ENCODE data around the gene CRABP1.
A peak's percentile ranks its signal among the peaks of the same experiment; 100 is the strongest.

The CRABP1 gene

GRCh38 chr15:78304216-78305066 is 35.7 kb upstream of the CRABP1 start:
- TF ChIP-seq FOXP2 (optimal IDR thresholded peaks at IDR 0.05; ENCODE audit: borderline replicate concordance, extremely low read depth, extremely low read length, insufficient read depth) (no peak), POLR2AphosphoS5 (IDR thresholded peaks at IDR 0.05; ENCODE audit: low read depth, low read length) (no peak), TAF1 (IDR thresholded peaks at IDR 0.05; ENCODE audit: borderline replicate concordance, insufficient read depth, low read length) (no peak), REST (IDR thresholded peaks at IDR 0.05; ENCODE audit: insufficient read depth in 1 of 2, low read depth in 2 of 2, low read length in 2 of 2) (no peak), SIN3A (IDR thresholded peaks at IDR 0.05; ENCODE audit: borderline replicate concordance, insufficient read depth, low read length) (no peak)

GRCh38 chr15:78306176-78306774 is 33.9 kb upstream of the CRABP1 start:
- TF ChIP-seq REST (IDR thresholded peaks at IDR 0.05; ENCODE audit: insufficient read depth in 1 of 2, low read depth in 2 of 2, low read length in 2 of 2) (0 out of 4 replicates have a peak, but pooled peaks of 1 of the 2 experiments have one; percentile 11), TAF1 (IDR thresholded peaks at IDR 0.05; ENCODE audit: borderline replicate concordance, insufficient read depth, low read length) (no peak)

GRCh38 chr15:78307976-78308375 is 32.2 kb upstream of the CRABP1 start:
- TF ChIP-seq POLR2AphosphoS5 (IDR thresholded peaks at IDR 0.05; ENCODE audit: low read depth, low read length) = no peak
- TF ChIP-seq SIN3A (IDR thresholded peaks at IDR 0.05; ENCODE audit: borderline replicate concordance, insufficient read depth, low read length) = no peak
- TF ChIP-seq FOXP2 (optimal IDR thresholded peaks at IDR 0.05; ENCODE audit: borderline replicate concordance, extremely low read depth, extremely low read length, insufficient read depth) = no peak
- TF ChIP-seq TAF1 (IDR thresholded peaks at IDR 0.05; ENCODE audit: borderline replicate concordance, insufficient read depth, low read length) = no peak
- TF ChIP-seq REST (IDR thresholded peaks at IDR 0.05; ENCODE audit: insufficient read depth in 1 of 2, low read depth in 2 of 2, low read length in 2 of 2) = no peak

- 0 out of 4 replicates have a peak, but pooled peaks of 1 of the 2 experiments have one; percentile 24 for TF ChIP-seq REST (IDR thresholded peaks at IDR 0.05; ENCODE audit: insufficient read depth in 1 of 2, low read depth in 2 of 2, low read length in 2 of 2)
- TF ChIP-seq POLR2AphosphoS5 (IDR thresholded peaks at IDR 0.05; ENCODE audit: low read depth, low read length) = no peak
- no peak for TF ChIP-seq SIN3A (IDR thresholded peaks at IDR 0.05; ENCODE audit: borderline replicate concordance, insufficient read depth, low read length)
- no peak for TF ChIP-seq TAF1 (IDR thresholded peaks at IDR 0.05; ENCODE audit: borderline replicate concordance, insufficient read depth, low read length)
- no peak for TF ChIP-seq FOXP2 (optimal IDR thresholded peaks at IDR 0.05; ENCODE audit: borderline replicate concordance, extremely low read depth, extremely low read length, insufficient read depth)
These were observed 31.6 kb upstream of the CRABP1 start for GRCh38 chr15:78308422-78309032.
